ENCODE data around the gene FNDC3B.

DNA sequence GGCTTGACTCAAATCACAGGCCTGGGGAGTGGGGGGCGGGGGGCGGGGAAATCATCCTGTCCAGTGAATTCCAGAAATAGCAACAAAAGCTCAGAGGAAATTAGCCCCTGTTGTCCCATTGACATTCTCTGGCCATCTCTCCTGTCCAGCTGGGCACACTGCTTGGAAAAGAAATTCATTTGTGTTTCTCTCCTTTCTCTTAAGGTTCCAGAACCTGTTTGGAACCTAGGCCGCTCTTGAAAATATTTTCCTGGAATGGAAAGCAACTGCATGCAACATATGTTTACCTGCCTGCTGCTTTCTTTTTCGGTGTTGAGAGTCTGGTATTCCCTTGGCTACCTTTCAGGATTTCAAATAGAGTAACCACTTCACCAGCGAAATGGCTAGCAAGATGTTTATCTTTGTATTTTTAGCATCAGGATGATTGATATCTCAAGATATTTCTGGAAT, 239.8 kb downstream of the FNDC3B start:
- TF ChIP-seq ZNF280B (CRISPR knock-in tag; IDR thresholded peaks at IDR 0.05) (no peak), ZNF274 (IDR thresholded peaks at IDR 0.05; ENCODE audit: borderline replicate concordance, low read depth, low read length) (no peak), CTBP1 (IDR thresholded peaks at IDR 0.05; ENCODE audit: borderline replicate concordance) (no peak), TCF7 (IDR thresholded peaks at IDR 0.05; ENCODE audit: borderline replicate concordance) (no peak), MAX (CRISPR knock-in tag; IDR thresholded peaks at IDR 0.05) (no peak), E4F1 (CRISPR knock-in tag; IDR thresholded peaks at IDR 0.05; ENCODE audit: borderline replicate concordance) (no peak)
- TF ChIP-seq, protein P1, sequence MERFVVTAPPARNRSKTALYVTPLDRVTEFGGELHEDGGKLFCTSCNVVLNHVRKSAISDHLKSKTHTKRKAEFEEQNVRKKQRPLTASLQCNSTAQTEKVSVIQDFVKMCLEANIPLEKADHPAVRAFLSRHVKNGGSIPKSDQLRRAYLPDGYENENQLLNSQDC (CRISPR knock-in tag; IDR thresholded peaks at IDR 0.05), result no peak
